Measurements from ENCODE around the gene IRX3. TPM values are rescaled to one million over a fixed set of nuclear protein-coding genes. Genes with fewer than 3 reads are reported as not detected.

The IRX3 gene
- total RNA-seq, 1 donor from 2014 or later: under 0.01 TPM

DNA sequence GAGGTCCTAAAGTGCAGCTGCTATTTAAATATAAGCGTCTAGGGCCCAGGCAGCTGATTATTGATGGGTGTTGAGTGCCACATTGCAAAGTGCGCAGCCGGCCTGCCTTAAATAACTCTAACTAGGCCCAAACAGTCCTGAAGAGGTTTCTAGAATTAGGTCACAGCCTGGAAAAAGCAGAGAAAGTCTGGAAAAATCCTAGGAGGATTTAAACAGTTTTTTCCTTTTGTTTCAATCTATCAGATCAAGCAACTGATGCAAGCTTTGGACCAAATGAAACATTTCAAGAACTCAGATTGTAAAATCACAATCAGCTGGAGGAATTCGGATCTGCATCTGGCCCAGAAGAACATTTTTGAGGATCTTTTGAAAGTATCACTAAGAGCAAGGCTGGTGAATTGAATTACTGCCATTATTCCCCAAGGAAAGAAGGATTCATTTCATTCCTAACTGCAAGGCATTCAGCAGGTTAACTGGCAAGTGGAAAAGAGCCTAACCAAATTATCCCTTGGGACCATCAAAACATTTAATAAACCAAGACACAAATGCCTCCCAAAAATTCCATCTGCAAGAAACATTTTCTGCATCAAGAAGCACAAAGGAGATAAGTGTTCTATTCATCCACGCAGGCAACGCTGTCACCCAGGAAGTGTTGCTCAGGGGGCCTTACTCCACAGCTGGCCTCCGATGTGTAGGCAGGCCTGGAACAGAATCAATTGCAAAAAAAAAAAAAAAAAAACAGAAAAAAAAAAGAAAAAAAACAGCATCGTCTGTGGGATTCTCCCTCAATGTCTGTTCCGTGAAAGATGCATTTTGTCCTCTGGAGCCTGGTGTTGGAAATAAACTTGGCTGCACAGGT lies 46.1 kb downstream of the IRX3 start:
- FAIRE-seq: no peak
- DNase-seq (ENCODE audit: low spot score in 2 of 2): no peak

DNA sequence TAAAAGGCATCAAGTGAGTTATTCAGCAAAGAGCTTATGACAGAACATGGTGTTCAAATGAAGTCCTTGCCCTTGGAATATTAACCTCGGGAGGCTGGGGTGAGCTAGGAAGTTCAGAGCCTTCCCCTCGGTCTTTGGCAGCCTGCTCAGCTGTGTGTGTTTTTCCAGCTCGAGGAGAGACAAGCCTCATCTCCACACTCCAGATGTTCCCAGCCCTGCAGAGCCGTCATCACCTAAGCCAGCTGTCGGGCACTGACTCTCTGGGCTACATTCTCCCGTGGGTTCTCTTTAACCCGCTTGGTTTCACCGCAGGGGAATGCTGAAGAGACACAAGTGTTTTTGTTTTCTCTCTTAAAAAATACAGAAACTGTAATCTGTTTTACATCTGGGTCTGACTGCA lies 47.1 kb downstream of the IRX3 start:
- no peak for DNase-seq (ENCODE audit: low spot score in 2 of 2)
- FAIRE-seq: no peak

DNA sequence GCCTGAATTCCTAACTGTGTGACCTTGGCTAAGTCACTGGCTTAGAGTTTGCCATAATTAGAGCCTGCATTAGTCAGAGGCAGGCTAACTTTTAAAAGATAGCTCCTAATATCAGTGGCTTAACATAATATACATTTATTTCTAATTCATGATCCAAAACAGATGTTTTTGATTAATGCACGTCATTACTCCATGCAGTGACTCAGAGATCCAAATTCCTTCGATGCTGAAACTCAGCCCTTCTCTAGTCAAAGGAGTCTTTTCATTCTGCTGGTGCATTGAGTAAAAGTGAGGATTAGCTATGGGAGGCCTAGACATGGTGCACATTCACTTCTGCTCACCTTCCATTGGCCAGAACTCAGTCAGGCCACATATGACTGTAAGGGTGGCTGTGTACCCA lies 49.8 kb downstream of the IRX3 start:
- FAIRE-seq: no peak

DNA sequence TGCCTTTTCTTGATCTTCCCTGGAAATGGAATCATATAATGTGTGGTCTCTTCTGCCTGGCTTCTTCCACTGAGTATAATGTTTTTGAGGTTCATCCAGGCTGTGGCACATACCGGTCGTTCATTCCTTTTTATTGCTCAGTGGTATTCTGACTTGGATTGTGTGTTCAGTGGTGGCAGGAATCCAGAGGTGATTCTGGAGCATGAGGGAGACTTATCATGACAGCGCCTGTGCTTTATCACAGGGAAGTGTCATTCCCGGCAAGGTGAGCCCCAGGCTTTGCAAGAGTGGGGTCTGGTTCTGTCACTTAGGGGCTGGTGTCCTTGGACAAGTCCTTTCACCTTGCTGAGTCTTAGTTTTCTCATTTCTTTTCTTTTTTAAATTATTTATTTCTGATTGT lies 53.0 kb downstream of the IRX3 start:
- no peak for DNase-seq (ENCODE audit: low spot score in 2 of 2)
- no peak for FAIRE-seq

More for the DNA sequence above, 49.8 kb downstream of the IRX3 start:
- no peak for DNase-seq (ENCODE audit: low spot score in 2 of 2)
